GM23248 (cell line): ENCODE data around the gene MKS1. TPM values are rescaled to one million over a fixed set of nuclear protein-coding genes. Genes with fewer than 3 reads are reported as not detected.

Experiments used
- DNase-seq: peaks from one replicate; pipeline ENCODE4 v3.0.0-alpha.2; 2015
- H2AFZ ChIP-seq: fragments of 200-600 bp; sonication (generic); 2 replicates; pipeline ENCODE4 v1.6.1; 2016; ENCODE audit warnings: antibody characterized with exemption
- H3F3A ChIP-seq: fragments of 200-600 bp; sonication (generic); 2 replicates; pipeline ENCODE4 v1.6.1; 2016; ENCODE audit warnings: mild to moderate bottlenecking, antibody characterized with exemption, mixed run types; ENCODE audit not compliant: insufficient read depth
- H3K27ac ChIP-seq: fragments of 200-600 bp; sonication (generic); 2 replicates; pipeline ENCODE4 v1.5.1; 2016; ENCODE audit warnings: mild to moderate bottlenecking
- H3K27me3 ChIP-seq: fragments of 200-600 bp; sonication (generic); replicated peaks from 2 replicates; pipeline ENCODE4 v1.6.1; 2016; ENCODE audit warnings: mild to moderate bottlenecking; ENCODE audit not compliant: insufficient read depth
- H3K36me3 ChIP-seq: fragments of 200-600 bp; sonication (generic); 2 replicates; pipeline ENCODE4 v1.6.1; 2016; ENCODE audit warnings: low read depth, mild to moderate bottlenecking
- H3K4me1 ChIP-seq: fragments of 200-600 bp; sonication (generic); 2 replicates; pipeline ENCODE4 v1.6.1; 2016; ENCODE audit warnings: mild to moderate bottlenecking; ENCODE audit not compliant: insufficient read depth
- H3K4me2 ChIP-seq: fragments of 200-600 bp; sonication (generic); one replicate; pipeline ENCODE4 v1.6.1; 2016; ENCODE audit warnings: mild to moderate bottlenecking; ENCODE audit not compliant: unreplicated experiment
- H3K4me3 ChIP-seq: fragments of 200-600 bp; sonication (generic); 2 replicates; pipeline ENCODE4 v1.5.1; 2016; ENCODE audit warnings: mild to moderate bottlenecking
- H3K79me2 ChIP-seq: fragments of 200-600 bp; sonication (generic); 2 replicates; pipeline ENCODE4 v1.6.1; 2016; ENCODE audit warnings: mild to moderate bottlenecking; ENCODE audit not compliant: insufficient read depth
- H3K9ac ChIP-seq: fragments of 200-600 bp; sonication (generic); 2 replicates; pipeline ENCODE4 v1.6.1; 2016; ENCODE audit warnings: mild to moderate bottlenecking
- H3K9me2 ChIP-seq: fragments of 200-600 bp; sonication (generic); 2 replicates; pipeline ENCODE4 v1.6.1; 2016; ENCODE audit warnings: mixed run types, mild to moderate bottlenecking, moderate library complexity; ENCODE audit not compliant: insufficient read depth
- H3K9me3 ChIP-seq: fragments of 200-600 bp; sonication (generic); one replicate; pipeline ENCODE4 v1.6.1; 2017; ENCODE audit warnings: low read depth
- H4K20me1 ChIP-seq: fragments of 200-600 bp; sonication (generic); 2 replicates; pipeline ENCODE4 v1.6.0; 2016; ENCODE audit not compliant: insufficient read depth
- EZH2 ChIP-seq: fragments of 200-600 bp; sonication (generic); IDR thresholded peaks from 2 replicates; pipeline ENCODE4 v1.6.1; 2018; ENCODE audit warnings: antibody characterized with exemption, mild to moderate bottlenecking; ENCODE audit not compliant: insufficient read depth, poor library complexity, severe bottlenecking
- EZH2phosphoT487 ChIP-seq: fragments of 200-600 bp; sonication (generic); IDR thresholded peaks from 2 replicates; pipeline ENCODE4 v1.6.1; 2018; ENCODE audit warnings: antibody characterized with exemption, moderate library complexity, mild to moderate bottlenecking, low read depth; ENCODE audit not compliant: insufficient read depth
- WGBS, 2 experiments: methylation state at CpG; one replicate each; pipeline ENCODE4 v1.1.6; 2015 to 2017; ENCODE audit warnings: low lambda C conversion rate in 2 of 2, low coverage in 1 of 2; ENCODE audit errors: missing lambda C conversion rate in 2 of 2; 5-methylcytosine and 5-hydroxymethylcytosine counted together
- in situ Hi-C: fragments of 300-500 bp; cut with MboI; formaldehyde crosslinking; loops from 2 replicates; pipeline ENCODE4 v1.15.0; 2020
- polyA plus RNA-seq: library from polyadenylated mRNA; unstranded; fragments of >200 nt; fragmentation: Nextera tagmentation; extraction: Ambion mirVana; gene quantifications from 2 replicates; pipeline ENCODE4 v1.2.1, GENCODE V29; 2016
- total RNA-seq: library from RNA; depleted of rRNA; stranded (reverse); fragments of >200 nt; shearing (Covaris generic); gene quantifications from 2 replicates; pipeline ENCODE4 v1.2.3, GENCODE V29; 2014

MKS1 gene
- total and polyA plus RNA-seq, 2 experiments from 2014 or later: 14.1 to 15.3 TPM

DNA sequence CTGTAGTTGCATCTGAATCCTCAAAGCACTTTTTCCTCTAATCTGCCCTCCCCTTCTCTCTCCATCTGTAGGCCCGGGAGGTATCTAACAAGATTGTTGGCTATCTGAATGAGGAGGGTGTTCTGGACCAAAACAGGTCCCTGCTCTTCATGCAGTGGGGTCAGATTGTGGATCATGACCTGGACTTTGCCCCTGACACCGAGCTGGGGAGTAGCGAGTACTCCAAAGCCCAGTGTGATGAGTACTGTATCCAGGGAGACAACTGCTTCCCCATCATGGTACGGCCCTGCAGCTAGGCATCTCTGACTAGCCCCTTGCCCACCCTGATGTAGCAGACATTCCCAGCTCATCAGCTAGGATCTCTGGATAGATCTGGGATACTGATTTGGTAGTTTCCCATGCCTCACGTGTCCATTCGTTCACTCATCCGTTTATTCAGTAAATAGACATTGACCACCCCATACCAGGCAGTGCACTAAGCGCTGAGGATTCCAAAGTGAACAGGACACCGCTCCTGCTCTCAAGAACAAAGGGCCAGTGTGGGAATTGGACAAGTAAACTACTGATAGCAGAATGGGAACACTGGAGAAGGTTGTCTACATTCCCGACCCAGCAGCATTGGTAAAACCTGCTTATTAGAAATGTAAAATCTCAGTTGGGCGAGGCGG, 31.4 kb upstream of the MKS1 start:
- in situ Hi-C loops: no loop called here
- H3K27me3 ChIP-seq: peaks cover 21% of the 10 kb centered on the region
- H3K9me2 ChIP-seq: no peaks in the 10 kb centered on the region
- no peak overlapping the region for H2AFZ ChIP-seq
- H3K27ac ChIP-seq: no peak overlapping the region
- TF ChIP-seq EZH2: no peak
- TF ChIP-seq EZH2phosphoT487: no peak
- H3K36me3 ChIP-seq: no peaks in the 10 kb centered on the region
- no peak for DNase-seq
- H3K4me3 ChIP-seq: no peak overlapping the region
- no peaks in the 10 kb centered on the region for H3K79me2 ChIP-seq
- H3K9me3 ChIP-seq: no peaks in the 10 kb centered on the region
- no peaks in the 10 kb centered on the region for H3F3A ChIP-seq
- 83 to 86% methylated on average over 12 of the region's 12 CpGs for WGBS, 2 experiments
- no peak overlapping the region for H3K4me2 ChIP-seq
- H3K4me1 ChIP-seq: no peaks in the 10 kb centered on the region
- H3K9ac ChIP-seq: no peak overlapping the region
- H4K20me1 ChIP-seq: no peaks in the 10 kb centered on the region

DNA sequence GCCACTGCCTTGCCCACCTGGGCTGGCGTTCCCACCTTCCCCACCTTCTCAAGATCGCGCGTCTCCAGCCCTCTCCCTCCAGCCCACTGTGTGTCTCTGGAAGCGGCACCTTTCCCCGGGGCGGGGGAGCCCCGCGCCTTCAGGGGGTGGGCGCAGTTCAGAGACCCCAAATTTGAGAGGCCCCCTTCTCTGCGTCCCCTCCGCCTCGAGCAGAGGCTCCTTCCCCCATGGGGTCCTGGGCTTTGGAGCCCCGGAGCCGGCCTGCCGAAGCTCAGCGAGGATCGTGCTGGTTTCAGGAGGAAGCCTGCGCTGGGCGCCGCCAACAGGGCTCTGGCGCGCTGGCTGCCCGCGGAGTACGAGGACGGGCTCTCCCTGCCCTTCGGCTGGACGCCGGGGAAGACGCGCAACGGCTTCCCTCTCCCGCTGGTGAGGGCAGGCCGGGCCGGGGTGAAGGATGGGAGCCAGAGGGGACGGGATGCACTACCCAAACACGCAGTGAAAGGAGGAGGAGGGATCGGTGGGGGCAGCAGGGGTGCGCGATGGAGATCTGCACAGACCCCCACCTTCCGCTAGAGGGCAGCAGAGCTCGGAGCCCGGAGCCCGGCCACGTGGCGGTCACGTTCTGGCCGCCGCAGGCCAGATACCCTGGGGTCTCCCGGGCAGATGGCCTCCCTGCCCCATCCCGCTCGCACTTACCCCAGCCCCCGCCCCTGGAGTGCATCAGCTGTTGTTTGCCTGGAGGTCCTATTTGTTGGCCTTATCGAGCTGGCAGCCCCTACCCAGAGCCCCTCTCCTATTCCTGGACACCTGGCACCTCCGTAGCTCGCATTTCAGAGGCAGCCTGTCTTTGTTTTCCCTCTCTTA, 30.4 kb upstream of the MKS1 start:
- Histone ChIP-seq H2AFZ (peak overlapping the region; percentile 79), H3K27me3 (peaks cover 27% of the 10 kb centered on the region), H3K4me3 (peak overlapping the region; percentile 73), H3K36me3 (no peaks in the 10 kb centered on the region), H3K4me2 (peak overlapping the region; percentile 84), H3K9me3 (no peaks in the 10 kb centered on the region), H3F3A (no peaks in the 10 kb centered on the region), H3K9me2 (no peaks in the 10 kb centered on the region), H3K9ac (peak overlapping the region; percentile 49), H3K79me2 (no peaks in the 10 kb centered on the region), H4K20me1 (no peaks in the 10 kb centered on the region), H3K27ac (no peak overlapping the region), H3K4me1 (no peaks in the 10 kb centered on the region)
- DNase-seq: peak; percentile 72
- WGBS, 2 experiments: 7% methylated on average over 34 to 54 of the region's 57 CpGs
- in situ Hi-C loops: no loop called here
- TF ChIP-seq EZH2phosphoT487 (no peak), EZH2 (no peak)

DNA sequence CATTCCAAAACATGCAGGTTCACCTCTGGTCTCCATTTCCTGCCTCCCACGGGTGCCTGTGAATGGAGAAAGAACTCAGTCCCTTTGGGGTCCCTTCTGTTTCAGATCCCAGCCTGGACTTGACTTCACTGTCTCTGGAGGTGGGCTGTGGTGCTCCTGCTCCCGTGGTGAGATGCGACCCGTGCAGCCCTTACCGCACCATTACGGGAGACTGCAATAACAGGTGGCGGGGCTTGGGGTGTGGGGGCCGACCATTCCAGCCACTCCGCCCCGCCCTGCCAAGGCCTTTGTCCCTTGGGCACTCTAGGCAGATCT, 29.9 kb upstream of the MKS1 start:
- H4K20me1 ChIP-seq: no peaks in the 10 kb centered on the region
- H3F3A ChIP-seq: no peaks in the 10 kb centered on the region
- WGBS, 2 experiments: 8 to 14% methylated on average over 9 to 10 of the region's 10 CpGs
- peaks cover 27% of the 10 kb centered on the region for H3K27me3 ChIP-seq
- no peak overlapping the region; the same call in 1 of the 2 replicates for H3K4me3 ChIP-seq
- in situ Hi-C loops: no loop called here
- no peak overlapping the region for H3K9ac ChIP-seq
- no peak overlapping the region for H3K27ac ChIP-seq
- H2AFZ ChIP-seq: peak overlapping the region; percentile 79
- no peak for DNase-seq
- H3K4me1 ChIP-seq: no peaks in the 10 kb centered on the region
- H3K79me2 ChIP-seq: no peaks in the 10 kb centered on the region
- no peaks in the 10 kb centered on the region for H3K9me2 ChIP-seq
- H3K36me3 ChIP-seq: no peaks in the 10 kb centered on the region
- TF ChIP-seq EZH2: no peak
- TF ChIP-seq EZH2phosphoT487: no peak
- H3K9me3 ChIP-seq: no peaks in the 10 kb centered on the region
- peak overlapping the region; percentile 84 for H3K4me2 ChIP-seq

- Histone ChIP-seq H3K4me2 (no peak overlapping the region), H3K9me2 (no peaks in the 10 kb centered on the region), H3K27me3 (peaks cover 27% of the 10 kb centered on the region), H3K9me3 (no peaks in the 10 kb centered on the region), H2AFZ (no peak overlapping the region), H3K4me1 (no peaks in the 10 kb centered on the region), H3F3A (no peaks in the 10 kb centered on the region), H3K9ac (no peak overlapping the region), H3K79me2 (no peaks in the 10 kb centered on the region), H3K36me3 (no peaks in the 10 kb centered on the region), H3K27ac (no peak overlapping the region), H4K20me1 (no peaks in the 10 kb centered on the region), H3K4me3 (no peak overlapping the region)
- no peak for DNase-seq
- 92 to 93% methylated on average over 10 of the region's 10 CpGs for WGBS, 2 experiments
- TF ChIP-seq EZH2 (no peak), EZH2phosphoT487 (no peak)
- in situ Hi-C loops: no loop called here
These were observed 28.7 kb upstream of the MKS1 start for GRCh38 chr17:58247511-58248363.
